C4-2B (cell line): ENCODE measurements around the gene IRAK1.

Source experiments
- ZFX ChIP-seq: fragments of 450-650 bp; IDR thresholded peaks from 2 replicates; pipeline ENCODE4 v1.6.1; 2017
- TF ChIP-seq, protein P1 (sequence below): fragments of 450-650 bp; conservative IDR thresholded peaks from 2 replicates; pipeline ENCODE4 v1.5.1; 2017; ENCODE audit warnings: mild to moderate bottlenecking

DNA sequence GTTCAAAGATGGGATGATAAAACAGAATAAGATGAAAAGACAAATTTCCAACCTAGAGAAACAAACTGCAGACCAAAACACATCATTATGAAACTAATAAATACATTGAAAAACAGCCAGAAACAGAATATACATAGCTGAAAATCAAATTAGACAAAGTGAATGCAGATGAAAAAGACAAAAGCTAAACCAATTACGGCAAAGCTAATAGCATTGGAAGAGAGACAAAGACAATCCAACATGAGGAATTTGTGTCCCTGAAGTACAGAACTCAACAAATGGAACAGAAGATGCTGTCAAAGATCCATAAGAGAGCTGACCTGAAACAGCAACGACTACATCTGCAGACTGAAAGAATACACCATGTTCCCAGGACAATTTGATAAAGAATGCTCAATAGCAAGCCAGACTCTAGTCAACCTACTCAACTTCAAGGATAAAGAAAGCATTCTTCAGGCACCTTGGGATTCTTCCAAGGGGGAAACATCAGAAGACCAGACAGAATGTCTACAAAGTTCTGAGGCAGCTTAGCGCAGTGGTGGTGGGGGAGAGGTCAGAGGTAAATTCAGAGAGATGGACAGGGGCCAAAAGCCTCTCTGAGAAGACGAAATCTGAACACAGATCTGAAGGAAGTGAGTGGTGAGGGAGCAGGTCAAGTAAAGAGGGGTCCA, 27.4 kb upstream of the IRAK1 start:
- TF ChIP-seq, protein P1, sequence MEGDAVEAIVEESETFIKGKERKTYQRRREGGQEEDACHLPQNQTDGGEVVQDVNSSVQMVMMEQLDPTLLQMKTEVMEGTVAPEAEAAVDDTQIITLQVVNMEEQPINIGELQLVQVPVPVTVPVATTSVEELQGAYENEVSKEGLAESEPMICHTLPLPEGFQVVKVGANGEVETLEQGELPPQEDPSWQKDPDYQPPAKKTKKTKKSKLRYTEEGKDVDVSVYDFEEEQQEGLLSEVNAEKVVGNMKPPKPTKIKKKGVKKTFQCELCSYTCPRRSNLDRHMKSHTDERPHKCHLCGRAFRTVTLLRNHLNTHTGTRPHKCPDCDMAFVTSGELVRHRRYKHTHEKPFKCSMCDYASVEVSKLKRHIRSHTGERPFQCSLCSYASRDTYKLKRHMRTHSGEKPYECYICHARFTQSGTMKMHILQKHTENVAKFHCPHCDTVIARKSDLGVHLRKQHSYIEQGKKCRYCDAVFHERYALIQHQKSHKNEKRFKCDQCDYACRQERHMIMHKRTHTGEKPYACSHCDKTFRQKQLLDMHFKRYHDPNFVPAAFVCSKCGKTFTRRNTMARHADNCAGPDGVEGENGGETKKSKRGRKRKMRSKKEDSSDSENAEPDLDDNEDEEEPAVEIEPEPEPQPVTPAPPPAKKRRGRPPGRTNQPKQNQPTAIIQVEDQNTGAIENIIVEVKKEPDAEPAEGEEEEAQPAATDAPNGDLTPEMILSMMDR: no peak
- no peak for TF ChIP-seq ZFX
